PC-3 (cell line): ENCODE measurements around the gene ATP5IF1. TPM values are rescaled to one million over a fixed set of nuclear protein-coding genes. Genes with fewer than 3 reads are reported as not detected.

Experiments used
- ATAC-seq: fragments of 200-7000 bp; cut with Tn5 transposase; 2 replicates; pipeline ENCODE4 v1.9.1; 2020; ENCODE audit warnings: mild to moderate bottlenecking, moderate library complexity
- BruUV-seq: library from RNA; stranded (reverse); fragments of 400-500 nt; replicated peaks from 2 replicates; lab custom pipeline; 2021; lab: Mats Ljungman, UMichigan
- CTCF ChIA-PET: fragments of 300-600 bp; sonication (Branson Sonifier 250); formaldehyde crosslinking; loops from one replicate; lab custom pipeline; 2022; ENCODE audit warnings: antibody characterized with exemption; lab: Charles Lee
- POLR2A ChIA-PET: fragments of 300-600 bp; sonication (Branson Sonifier 250); formaldehyde crosslinking; loops from one replicate; lab custom pipeline; 2022; ENCODE audit warnings: antibody characterized with exemption; ENCODE audit not compliant: unreplicated experiment; lab: Charles Lee
- DNase-seq: peaks from one replicate; pipeline ENCODE4 v3.0.0-alpha.2; 2015
- H2AFZ ChIP-seq: fragments of 300-600 bp; sonication (generic); 2 replicates; pipeline ENCODE4 v1.6.0; 2016; ENCODE audit warnings: antibody characterized with exemption, low read length
- H3F3A ChIP-seq: fragments of 300-600 bp; sonication (generic); one replicate; pipeline ENCODE4 v1.6.0; 2017; ENCODE audit warnings: antibody characterized with exemption, low read length, control low read depth, mild to moderate bottlenecking; ENCODE audit not compliant: unreplicated experiment
- H3K27ac ChIP-seq: fragments of 300-600 bp; sonication (generic); 2 replicates; pipeline ENCODE4 v1.5.1; 2016; ENCODE audit warnings: mild to moderate bottlenecking, low read length
- H3K27me3 ChIP-seq: fragments of 300-600 bp; sonication (generic); 2 replicates; pipeline ENCODE4 v1.6.1; 2016; ENCODE audit warnings: low read length, mixed read lengths
- H3K36me3 ChIP-seq: fragments of 300-600 bp; sonication (generic); 2 replicates; pipeline ENCODE4 v1.6.1; 2016; ENCODE audit warnings: low read depth, mixed run types, low read length, mixed read lengths
- H3K4me1 ChIP-seq: fragments of 300-600 bp; sonication (generic); 2 replicates; pipeline ENCODE4 v1.5.1; 2016; ENCODE audit warnings: low read length; ENCODE audit not compliant: insufficient read depth
- H3K4me2 ChIP-seq: fragments of 300-600 bp; sonication (generic); 2 replicates; pipeline ENCODE4 v1.6.0; 2016; ENCODE audit warnings: low read length
- H3K4me3 ChIP-seq: fragments of 300-600 bp; sonication (generic); 2 replicates; pipeline ENCODE4 v1.5.1; 2016; ENCODE audit warnings: mild to moderate bottlenecking, low read length, mixed read lengths
- H3K79me2 ChIP-seq: fragments of 300-600 bp; sonication (generic); 2 replicates; pipeline ENCODE4 v1.6.1; 2017; ENCODE audit warnings: low read length, mixed read lengths
- H3K9ac ChIP-seq: fragments of 300-600 bp; sonication (generic); 2 replicates; pipeline ENCODE4 v1.6.0; 2016; ENCODE audit warnings: mild to moderate bottlenecking, low read length
- H3K9me2 ChIP-seq: fragments of 300-600 bp; sonication (generic); replicated peaks from 2 replicates; pipeline ENCODE4 v1.6.1; 2016; ENCODE audit warnings: mixed run types, low read length, mixed read lengths
- H3K9me3 ChIP-seq: fragments of 300-600 bp; sonication (generic); 2 replicates; pipeline ENCODE4 v1.6.1; 2016; ENCODE audit warnings: low read length, mixed read lengths
- H4K20me1 ChIP-seq: fragments of 300-600 bp; sonication (generic); 2 replicates; pipeline ENCODE4 v1.6.1; 2016; ENCODE audit warnings: low read length, mixed read lengths
- EZH2 ChIP-seq: fragments of 300-600 bp; sonication (generic); IDR thresholded peaks from one replicate; pipeline ENCODE4 v1.6.1; 2017; ENCODE audit warnings: antibody characterized with exemption, mild to moderate bottlenecking, low read length; ENCODE audit not compliant: unreplicated experiment
- EZH2phosphoT487 ChIP-seq: fragments of 300-600 bp; sonication (generic); IDR thresholded peaks from 2 replicates; pipeline ENCODE4 v1.6.1; 2018; ENCODE audit warnings: mild to moderate bottlenecking, antibody characterized with exemption, low read length, borderline replicate concordance
- intact Hi-C: fragments of 100-400 bp; cut with micrococcal nuclease; formaldehyde crosslinking; loops from 2 replicates; pipeline ENCODE4 v1.9.0; 2023
- total RNA-seq: library from RNA; depleted of rRNA; stranded (reverse); fragments of >200 nt; gene quantifications from 2 replicates; pipeline ENCODE4 v1.2.3, GENCODE V29; 2014
- TF ChIP-seq, protein P1 (sequence below): fragments of 300-600 bp; sonication (generic); conservative IDR thresholded peaks from 2 replicates; pipeline ENCODE4 v1.5.1; 2017; ENCODE audit warnings: antibody characterized with exemption, low read depth, mild to moderate bottlenecking, low read length

ATP5IF1 gene
- total RNA-seq, 1 experiment from 2014 or later: 364 TPM

- Histone ChIP-seq H4K20me1 (peaks cover 7% of the 10 kb centered on the region), H3F3A (no peaks in the 10 kb centered on the region), H3K9me2 (no peaks in the 10 kb centered on the region), H3K4me2 (no peak overlapping the region), H3K36me3 (no peaks in the 10 kb centered on the region), H3K4me1 (peaks cover 16% of the 10 kb centered on the region), H3K27ac (no peak overlapping the region), H3K9ac (no peak overlapping the region), H3K4me3 (no peak overlapping the region), H3K9me3 (no peaks in the 10 kb centered on the region), H3K27me3 (no peaks in the 10 kb centered on the region), H2AFZ (no peak overlapping the region), H3K79me2 (peaks cover 17% of the 10 kb centered on the region)
- ChIA-PET POLR2A (interaction anchor here (0.6 to 0.7 kb wide), 2 partner anchors 10 to 12 kb away, joined by 4 to 17 read pairs; no protein-coding TSS in a partner anchor), CTCF (no interaction called here)
- no peak for DNase-seq
- intact Hi-C loops: no loop called here
- BruUV-seq: no TSS peak
- TF ChIP-seq EZH2phosphoT487 (no peak), EZH2 (no peak)
- TF ChIP-seq, protein P1, sequence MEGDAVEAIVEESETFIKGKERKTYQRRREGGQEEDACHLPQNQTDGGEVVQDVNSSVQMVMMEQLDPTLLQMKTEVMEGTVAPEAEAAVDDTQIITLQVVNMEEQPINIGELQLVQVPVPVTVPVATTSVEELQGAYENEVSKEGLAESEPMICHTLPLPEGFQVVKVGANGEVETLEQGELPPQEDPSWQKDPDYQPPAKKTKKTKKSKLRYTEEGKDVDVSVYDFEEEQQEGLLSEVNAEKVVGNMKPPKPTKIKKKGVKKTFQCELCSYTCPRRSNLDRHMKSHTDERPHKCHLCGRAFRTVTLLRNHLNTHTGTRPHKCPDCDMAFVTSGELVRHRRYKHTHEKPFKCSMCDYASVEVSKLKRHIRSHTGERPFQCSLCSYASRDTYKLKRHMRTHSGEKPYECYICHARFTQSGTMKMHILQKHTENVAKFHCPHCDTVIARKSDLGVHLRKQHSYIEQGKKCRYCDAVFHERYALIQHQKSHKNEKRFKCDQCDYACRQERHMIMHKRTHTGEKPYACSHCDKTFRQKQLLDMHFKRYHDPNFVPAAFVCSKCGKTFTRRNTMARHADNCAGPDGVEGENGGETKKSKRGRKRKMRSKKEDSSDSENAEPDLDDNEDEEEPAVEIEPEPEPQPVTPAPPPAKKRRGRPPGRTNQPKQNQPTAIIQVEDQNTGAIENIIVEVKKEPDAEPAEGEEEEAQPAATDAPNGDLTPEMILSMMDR: no peak
- ATAC-seq: no peak
Observed at GRCh38 chr1:28256197-28256827, 20.4 kb downstream of the ATP5IF1 start.

GRCh38 chr1:28257736-28258135 is 21.8 kb downstream of the ATP5IF1 start:
- intact Hi-C loops: no loop called here
- no peak overlapping the region for H3K4me2 ChIP-seq
- H3K4me3 ChIP-seq: no peak overlapping the region
- DNase-seq (no peak), ATAC-seq (no peak)
- POLR2A ChIA-PET: interaction anchor here (0.6 kb wide), 1 partner anchor 11 kb away, joined by 3 read pairs; no protein-coding TSS in a partner anchor
- H2AFZ ChIP-seq: no peak overlapping the region
- TF ChIP-seq, protein P1: no peak
- H3K79me2 ChIP-seq: peaks cover 29% of the 10 kb centered on the region
- no peak overlapping the region for H3K27ac ChIP-seq
- H3K9me3 ChIP-seq: no peaks in the 10 kb centered on the region
- H3K27me3 ChIP-seq: no peaks in the 10 kb centered on the region
- no peaks in the 10 kb centered on the region for H3K9me2 ChIP-seq
- H3K9ac ChIP-seq: no peak overlapping the region
- H4K20me1 ChIP-seq: peaks cover 8% of the 10 kb centered on the region
- H3K36me3 ChIP-seq: no peaks in the 10 kb centered on the region
- BruUV-seq: no TSS peak
- no peaks in the 10 kb centered on the region for H3F3A ChIP-seq
- CTCF ChIA-PET: interaction anchor here (0.6 to 1.0 kb wide), 3 partner anchors 9 to 111 kb away, joined by 3 to 8 read pairs (median 3); no protein-coding TSS in a partner anchor
- H3K4me1 ChIP-seq: peaks cover 17% of the 10 kb centered on the region
